ENCODE results near the gene PPP1R2. TPM values are rescaled to one million over a fixed set of nuclear protein-coding genes. Genes with fewer than 3 reads are reported as not detected.
A peak's percentile ranks its signal among the peaks of the same experiment; 100 is the strongest.
"Not testable (repeated sequence)": the region's sequence is repeated elsewhere in the genome, so short reads cannot be mapped to it uniquely, and the experiment has no call there.

The PPP1R2 gene
- 147 and 434 TPM in 2 replicates for total RNA-seq

DNA sequence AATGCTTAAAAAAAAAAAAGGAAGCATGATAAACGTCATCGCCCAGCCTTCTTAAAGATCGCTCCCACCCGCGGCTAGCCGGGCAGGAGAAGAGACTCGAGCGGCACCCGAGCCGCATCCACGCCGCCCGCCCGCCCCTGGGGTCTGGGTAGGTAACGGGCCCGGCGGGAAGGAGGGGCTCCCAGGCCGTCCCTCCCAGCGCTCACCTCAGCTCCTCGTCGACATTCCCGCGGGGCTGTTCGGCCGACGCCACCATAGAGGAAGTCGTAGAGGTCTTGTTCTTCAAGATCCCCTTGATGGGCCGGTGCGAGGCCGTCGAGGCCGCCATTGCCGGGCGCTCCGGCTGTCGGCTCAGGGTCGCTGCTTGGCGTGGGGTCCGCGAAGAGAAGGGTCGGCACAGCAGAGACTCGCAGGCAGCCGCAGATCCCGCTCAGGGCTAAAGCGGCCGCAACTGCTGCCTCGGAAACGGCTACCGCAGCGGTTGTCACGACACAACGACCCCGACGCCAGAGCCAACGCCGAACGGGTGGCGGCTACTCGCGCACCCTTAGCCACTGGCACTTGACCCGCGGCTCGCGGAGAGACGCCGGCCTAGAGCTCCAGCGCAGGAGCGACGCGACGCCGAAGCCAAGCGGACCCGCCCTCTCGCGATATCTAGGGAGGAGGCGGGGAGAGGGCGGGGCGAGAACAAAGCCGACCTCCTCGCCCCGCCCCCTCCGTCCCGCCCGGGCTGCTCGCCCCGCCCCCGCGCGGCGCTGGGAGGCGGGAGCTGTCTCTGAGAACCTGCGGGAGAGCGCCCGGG is at the start of gene PPP1R2:
Gene PPP1R2 (minus strand): TSS at position 628 of the 802 bp plus-strand sequence. CDS start 300 bp downstream, at position 328.
- DNase-seq (ENCODE audit: low read depth in 2 of 2) = peak; percentile 91 to 93

DNA sequence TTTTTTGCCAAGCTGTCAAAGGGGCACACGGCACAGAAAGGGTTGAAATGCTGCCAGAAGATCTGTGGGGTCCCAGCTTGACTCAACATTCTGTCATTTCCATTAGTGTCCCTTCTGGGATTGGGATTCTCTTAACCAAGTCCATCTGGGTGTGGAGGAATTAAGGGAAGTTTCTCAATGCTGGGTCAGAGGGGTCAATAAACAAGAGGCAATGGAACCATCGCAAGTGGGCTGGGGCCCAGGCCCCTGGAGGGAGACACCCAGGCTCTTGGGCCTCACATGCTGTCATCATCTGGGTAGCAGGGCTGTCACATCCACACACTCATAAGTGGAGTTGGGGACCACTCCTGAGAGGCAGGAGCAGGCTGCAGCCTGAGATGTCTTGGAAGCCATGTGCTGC is 48.7 kb upstream of the PPP1R2 start:
- DNase-seq (ENCODE audit: low read depth in 2 of 2) = no peak

DNA sequence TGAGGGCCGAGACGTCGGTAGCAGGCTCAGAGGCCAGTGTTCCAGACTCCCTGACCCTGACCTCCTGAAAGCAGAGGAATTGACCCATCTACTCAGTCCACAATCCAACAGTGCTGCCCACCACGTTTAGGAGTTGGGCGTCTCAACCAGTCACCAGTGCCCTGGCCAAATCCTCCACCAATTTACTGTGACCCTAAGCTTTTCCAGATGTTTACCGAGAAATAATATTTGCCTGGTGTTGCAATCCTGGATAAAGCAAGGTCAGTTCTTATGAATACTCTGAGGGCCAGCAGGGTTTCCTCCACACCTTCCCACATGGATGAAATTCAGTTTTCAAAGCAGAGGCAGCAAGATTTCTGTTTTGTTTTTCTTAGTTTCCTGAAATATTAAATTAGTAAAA is 48.1 kb upstream of the PPP1R2 start:
- no peak for DNase-seq (ENCODE audit: low read depth in 2 of 2)

DNA sequence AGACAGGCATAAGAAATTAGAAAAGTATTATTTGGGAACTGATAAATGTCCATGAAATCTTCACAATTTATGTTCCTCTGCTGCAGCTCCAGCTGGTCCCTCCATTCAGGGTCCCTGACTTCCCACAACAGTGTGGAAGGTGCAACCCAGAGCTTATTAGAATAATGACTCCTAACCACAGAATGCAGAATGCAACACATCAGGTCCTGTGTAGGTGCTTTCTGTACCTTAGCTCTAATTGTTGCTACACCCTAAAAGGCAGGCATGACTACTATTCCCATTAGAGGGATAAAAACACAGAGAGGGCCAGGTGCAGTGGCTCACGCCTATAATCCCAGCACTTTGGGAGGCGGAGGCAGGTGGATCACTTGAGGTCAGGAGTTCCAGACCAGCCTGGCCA is 47.3 kb upstream of the PPP1R2 start:
- DNase-seq (ENCODE audit: low read depth in 2 of 2) = not testable (repeated sequence)

DNA sequence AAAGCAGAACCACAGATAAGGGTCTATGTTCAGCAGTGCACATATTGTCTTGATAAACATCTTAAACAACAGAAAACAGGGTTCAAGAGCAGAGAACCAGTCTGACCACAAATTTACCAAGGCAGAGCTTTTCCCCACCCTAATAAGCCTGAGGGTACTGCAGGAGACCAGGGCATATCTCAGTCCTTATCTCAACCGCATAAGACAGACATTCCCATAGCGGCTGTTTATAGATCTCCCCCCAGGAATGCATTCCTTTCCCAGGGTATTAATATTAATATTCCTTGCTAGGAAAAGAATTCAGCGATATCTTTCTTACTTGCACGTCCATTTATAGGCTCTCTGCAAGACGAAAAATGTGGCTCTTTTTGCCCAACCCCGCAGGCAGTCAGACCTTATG is 46.7 kb upstream of the PPP1R2 start:
- not testable (repeated sequence) for DNase-seq (ENCODE audit: low read depth in 2 of 2)

DNA sequence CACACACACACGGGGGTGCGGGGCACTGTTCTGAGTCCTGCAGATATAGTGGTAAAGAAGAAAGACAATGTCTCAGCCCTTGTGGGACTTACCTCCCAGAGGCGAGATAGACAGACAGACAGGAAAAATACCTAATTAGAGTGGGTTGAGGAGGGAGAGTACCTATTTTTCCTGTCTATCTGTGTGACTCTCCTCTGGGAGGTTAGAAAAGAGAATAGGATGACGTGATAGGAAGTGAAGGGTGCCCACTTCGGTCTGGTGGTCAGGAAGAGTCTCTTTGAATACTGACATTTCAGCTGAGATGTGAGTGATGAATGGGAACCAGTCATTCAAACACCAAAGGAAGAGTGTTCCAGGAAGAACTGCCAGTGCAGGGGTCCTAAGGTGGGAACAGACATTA is 44.7 kb upstream of the PPP1R2 start:
- DNase-seq (ENCODE audit: low read depth in 2 of 2) = peak in 1 of 2 donors; percentile 71

DNA sequence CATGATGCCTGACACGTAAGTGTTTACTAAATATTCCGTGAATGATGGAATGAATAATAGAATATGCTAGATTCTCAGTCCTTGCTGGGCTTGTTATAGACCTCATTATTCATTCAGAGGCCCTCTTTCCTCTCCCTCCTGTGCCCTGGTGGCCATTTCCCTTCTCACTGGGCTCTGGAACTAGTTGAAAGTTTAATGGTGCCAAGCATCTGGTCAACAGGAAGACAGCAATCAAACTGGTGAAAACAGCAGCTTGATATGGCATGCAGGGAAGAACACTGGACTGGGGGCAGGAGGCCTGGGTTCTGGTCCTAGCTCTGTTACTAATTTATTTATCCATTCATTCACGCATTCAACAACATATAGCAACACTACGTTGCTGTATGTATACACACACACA is 44.3 kb upstream of the PPP1R2 start:
- DNase-seq (ENCODE audit: low read depth in 2 of 2) = peak; percentile 7 to 66

DNA sequence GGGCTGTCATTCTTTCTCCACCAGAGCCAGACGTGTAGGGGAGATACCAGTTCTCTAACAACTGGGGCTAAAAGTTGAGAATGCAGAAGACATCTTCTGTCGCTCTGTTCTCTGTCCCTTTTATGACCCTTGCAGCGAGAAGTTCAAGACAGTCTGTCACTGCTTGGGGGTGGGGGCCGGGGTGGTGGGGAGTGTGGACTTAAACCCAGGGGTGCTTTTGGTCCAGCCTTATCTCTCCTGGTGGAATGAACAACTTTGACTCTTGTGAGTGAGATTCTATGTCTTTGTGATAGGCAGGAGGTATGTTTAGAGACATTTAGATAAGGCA is 41.4 kb upstream of the PPP1R2 start:
- no peak for DNase-seq (ENCODE audit: low read depth in 2 of 2)

DNA sequence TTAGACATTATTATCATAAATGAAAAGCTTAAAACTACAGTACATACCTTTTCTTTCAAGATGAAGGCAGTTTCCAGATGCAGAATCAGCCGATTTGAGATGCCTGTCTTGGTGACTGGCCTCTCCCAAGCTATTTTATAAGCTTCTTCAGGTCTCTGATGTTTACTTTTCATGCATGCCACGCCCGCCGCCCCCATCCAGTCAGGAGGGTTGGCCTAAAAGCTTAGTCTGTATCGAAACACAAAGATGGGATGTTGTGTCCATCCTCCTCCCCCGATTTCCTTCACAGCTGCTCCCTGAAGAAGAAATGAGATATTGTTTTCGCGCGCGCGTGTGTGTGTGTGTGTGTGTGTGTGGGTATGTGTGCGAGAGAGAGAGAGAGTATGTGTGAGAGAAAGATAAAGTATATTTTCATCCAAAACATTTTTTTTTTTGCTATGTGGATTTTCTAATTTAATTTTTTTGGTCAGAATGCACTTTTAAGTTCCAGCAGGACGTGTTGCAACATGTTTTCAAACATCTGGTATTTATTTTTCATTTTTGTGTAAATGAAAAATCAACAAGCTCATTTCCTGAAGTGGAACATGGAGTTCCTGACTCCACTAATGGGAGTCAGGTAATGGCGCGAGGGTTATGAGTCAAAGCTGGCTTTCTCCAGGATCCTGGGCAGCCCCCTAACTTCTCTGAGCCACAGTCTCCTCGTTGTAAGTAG is 40.9 kb upstream of the PPP1R2 start, which contains the start of gene APOD:
Gene APOD (minus strand): TSS at position 110 of the 712 bp plus-strand sequence. CDS start 4,479 bp downstream, outside the sequence.
- peak; percentile 50 to 54 for DNase-seq (ENCODE audit: low read depth in 2 of 2)

DNA sequence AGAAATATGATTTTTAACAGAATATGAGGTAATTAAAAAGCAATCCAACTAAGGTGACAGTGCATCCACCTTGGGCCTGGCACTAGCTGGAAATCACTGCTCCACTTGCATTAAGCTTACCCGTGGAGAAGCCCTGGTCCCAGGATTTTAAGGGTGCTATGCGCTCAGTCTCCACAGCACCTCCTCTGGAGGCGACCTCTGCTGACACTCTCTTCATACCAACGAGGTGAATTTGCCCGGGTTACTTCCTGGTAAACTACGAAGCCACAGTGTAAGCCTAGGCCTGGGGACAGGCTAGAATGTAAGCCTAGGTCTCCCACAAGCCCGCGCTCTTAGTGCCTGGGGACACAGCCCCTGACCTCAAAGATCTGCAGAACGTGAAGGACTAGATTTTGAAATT is 39.8 kb upstream of the PPP1R2 start:
- DNase-seq (ENCODE audit: low read depth in 2 of 2) = no peak

DNA sequence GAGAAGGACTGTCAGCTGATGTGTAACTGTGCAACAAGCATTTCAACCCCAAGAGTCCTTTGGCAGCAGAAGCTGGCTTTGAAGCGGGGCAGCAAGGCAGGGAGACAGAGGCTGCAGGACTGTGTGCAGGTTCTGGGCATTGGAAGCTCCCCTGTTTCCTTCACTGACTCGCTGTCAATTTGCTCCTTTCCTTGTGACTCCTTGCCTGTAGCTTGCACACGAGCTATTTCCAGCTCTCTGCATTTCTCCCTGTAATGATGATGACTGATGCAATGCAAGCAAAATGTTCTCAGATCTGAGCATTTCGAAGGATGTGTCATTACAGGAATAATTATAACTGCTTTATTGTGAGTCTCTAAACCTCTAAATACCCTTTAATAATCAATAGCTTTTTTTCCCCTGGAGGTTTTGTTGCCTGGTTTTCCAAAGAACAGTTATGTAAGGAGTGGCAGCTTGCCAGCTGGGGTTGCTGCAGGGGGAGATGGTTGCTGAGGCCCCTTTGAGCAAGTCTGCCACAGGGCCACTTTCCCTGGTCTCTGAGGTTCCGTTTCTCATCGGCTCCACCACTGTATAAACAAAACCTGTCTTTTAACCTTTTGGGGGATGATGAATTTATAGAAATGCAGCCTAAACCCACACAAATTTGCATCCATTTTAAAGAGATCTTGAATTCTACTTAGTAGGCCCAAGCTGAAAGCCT is 37.8 kb upstream of the PPP1R2 start:
- DNase-seq (ENCODE audit: low read depth in 2 of 2) = no peak

DNA sequence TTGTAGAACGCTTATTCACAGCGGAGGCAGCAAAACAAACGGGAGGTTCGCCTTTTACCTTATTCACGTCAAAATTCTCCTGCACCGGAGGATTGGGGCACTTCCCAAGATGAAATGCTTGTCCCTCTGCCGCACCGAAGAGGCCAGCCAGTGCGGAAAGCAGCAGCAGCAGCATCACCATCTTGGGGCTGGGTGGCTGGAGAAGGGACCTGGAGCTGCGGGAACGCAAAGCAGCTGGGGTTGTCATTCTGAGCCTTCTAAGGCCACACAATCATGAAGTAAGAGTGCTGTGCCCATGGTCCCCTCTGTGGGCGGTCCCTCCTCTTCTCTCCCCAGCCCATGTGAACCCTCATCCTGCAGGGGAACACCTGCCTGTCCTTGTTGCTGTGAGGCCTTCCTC is 36.2 kb upstream of the PPP1R2 start:
- no peak for DNase-seq (ENCODE audit: low read depth in 2 of 2)

DNA sequence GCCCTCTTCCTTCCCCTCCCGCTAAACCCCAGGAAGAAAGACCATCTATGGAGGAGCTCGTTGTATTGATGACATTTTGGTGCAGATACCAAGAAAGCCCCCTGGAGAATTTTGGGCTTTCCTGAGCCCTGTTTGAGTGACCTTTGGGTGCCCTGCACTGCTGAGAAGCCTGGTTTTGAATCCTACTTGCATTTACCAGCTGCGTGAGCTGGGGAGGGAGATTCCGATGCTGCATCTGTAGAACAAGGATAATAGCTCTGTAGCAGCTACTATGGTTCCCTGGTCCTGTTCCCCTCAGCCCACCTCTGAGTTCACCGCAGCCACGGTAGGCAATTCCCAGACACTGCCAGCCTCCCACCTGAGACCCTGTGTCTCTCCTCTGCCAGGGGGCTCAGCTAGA is 35.4 kb upstream of the PPP1R2 start:
- DNase-seq (ENCODE audit: low read depth in 2 of 2) = no peak

DNA sequence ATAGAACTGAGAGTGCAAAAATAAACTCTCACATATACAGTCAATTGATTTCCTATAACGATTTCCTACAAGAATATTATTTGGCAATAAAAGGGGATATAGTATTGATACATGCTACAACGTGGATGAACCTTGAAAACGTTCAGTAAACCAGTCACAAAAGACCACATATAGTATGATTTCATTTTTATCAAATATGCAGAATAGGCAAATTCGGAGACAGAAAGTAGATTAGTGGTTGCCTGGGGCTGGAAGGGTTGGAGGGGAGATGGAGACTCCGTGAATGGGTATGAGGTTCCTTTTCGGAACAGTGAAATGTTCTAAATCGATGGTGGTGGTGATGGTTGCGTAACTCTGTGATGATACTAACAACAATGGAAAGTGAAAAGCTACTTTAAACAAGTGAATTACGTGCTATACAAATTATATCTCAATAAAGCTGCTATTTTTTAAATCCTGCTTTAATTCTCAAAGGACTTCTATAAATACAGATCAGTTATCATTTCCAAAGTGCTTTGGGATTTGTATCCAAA is 34.6 kb upstream of the PPP1R2 start:
- no peak for DNase-seq (ENCODE audit: low read depth in 2 of 2)

DNA sequence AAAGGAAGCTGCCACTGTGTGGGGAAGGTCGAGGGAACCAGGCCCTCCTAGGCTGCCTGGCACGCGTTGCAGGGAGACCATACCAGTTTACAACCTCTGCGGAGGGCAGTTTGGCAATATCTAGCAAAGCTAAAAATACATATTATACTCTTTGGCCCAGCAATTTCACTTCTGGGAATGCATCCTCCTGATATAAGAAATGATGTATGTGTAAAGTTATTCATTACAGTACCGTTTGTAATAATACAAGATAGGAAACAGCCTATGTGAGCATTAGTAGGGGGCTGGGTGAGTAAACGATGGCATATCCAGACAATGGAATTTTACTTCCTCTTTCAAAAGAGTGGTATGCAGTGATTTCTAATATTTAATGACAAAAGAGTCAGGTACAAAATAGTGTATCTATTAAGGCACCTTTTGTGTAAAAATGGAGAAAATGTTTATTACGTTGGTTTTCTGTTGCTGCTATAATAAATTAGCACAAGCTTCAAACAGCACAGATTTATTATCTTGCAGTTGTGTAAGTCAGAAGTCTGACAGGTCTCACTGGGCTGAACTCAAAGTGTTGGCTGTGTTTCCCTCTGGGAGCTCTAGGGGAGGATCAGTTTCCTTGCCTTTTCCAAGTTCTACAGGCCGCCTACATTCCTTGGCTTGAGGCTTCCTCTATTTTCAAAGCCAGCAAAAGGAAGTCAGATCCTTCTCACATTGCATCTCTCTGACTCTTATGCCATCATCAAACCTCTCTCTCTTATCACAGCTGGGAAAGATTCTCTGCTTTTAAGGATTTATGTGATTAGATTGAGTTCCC is 31.6 kb upstream of the PPP1R2 start:
- DNase-seq (ENCODE audit: low read depth in 2 of 2) = no peak

DNA sequence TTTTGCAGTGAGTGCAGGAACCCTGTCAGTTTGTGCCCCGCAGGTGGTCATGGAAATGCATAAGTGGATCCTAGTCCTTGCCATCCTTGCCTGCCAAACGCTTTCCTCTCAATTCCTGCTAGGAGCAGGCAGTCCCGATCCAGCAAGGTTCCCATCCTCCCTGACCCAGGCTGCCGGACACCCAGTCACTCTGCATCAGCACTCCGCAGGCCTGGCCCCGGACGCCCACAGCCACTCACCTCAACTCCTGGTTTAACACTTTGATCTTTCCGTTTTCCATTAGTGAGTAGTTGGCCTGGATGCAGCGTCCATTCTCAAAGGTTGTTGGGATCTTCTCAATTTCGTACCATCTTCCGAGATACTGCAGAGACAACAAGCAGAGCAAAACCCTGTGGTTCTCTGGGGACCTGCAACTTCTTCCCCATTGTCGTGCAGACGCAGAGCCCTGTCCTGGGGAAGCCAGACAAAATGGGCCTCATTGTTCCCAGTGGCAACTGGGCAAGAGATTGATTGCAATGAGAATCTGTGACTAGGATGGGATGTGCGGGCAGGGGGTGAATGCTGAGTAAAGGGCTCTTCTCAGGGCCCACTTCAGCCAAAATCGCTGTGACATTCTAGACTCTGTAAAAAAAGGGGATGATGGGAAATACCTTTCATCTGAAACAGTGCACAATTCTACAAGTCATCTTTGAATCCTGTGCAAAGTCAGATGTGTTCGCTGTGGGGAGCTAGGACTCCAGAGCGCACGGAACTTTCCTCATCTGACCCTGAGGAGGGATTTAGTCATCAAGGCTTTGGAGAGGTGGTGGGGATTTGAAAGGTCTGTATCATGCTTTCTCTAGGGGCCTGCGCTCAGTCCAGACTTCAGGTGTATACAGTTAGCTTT is 30.7 kb upstream of the PPP1R2 start:
- DNase-seq (ENCODE audit: low read depth in 2 of 2) = no peak

DNA sequence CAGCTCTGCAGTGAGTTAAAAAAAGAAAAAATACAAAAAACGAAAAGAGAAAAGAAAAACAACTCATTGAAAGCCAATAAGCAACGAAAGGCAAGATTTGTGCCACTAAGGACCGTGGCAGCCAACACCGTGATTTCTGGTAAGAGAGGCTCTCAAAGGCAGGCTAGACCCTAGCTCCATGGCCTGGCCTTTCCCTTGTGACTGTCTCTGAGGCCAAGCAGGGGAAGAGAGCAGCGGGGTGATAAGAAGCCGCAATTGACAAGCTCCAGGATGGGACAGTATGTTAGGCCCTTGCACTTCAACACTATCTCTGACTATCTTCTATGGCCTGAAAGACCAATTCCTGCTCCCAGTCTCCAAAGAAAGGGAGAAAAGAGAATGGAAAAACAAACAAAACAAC is 28.2 kb upstream of the PPP1R2 start:
- no peak for DNase-seq (ENCODE audit: low read depth in 2 of 2)

DNA sequence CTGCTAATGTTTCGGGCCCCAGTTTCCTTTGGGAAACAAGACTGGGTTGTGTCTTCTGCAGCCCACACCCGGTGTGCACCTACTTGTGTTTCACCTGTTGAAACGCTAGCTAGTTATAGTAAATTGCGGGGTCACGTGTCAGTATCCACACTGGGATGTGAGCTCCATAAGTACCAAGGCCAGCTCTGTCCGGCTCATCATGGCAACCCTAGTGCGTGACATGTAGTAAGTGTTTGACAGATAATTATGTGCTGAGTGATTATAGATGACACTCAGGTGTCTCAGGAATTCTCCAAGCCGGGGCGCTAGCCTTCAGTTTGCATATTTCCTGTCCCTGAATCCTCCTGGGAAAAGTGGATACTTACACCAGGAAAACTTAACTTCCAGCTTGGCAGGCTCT is 27.8 kb upstream of the PPP1R2 start:
- no peak for DNase-seq (ENCODE audit: low read depth in 2 of 2)

DNA sequence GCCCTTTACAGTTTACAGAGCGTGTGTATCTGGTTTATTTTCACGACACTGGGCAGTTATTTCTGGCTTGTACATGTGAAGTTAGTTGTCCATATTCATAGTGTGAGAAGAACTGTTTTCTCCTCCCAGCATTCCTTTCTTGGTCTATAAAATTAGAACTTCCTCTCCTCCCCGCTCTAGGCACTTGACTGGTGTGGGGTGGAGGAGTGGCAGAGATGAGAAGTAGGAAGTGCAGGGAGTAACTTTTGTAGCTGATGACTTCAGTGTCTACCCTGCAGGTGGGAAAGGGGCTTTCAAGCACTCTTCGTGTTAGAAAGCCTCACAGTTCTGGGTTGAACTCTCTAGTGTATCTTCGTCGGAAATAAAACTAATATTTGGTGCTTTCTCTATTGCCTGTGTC is 27.2 kb upstream of the PPP1R2 start:
- DNase-seq (ENCODE audit: low read depth in 2 of 2) = no peak

DNA sequence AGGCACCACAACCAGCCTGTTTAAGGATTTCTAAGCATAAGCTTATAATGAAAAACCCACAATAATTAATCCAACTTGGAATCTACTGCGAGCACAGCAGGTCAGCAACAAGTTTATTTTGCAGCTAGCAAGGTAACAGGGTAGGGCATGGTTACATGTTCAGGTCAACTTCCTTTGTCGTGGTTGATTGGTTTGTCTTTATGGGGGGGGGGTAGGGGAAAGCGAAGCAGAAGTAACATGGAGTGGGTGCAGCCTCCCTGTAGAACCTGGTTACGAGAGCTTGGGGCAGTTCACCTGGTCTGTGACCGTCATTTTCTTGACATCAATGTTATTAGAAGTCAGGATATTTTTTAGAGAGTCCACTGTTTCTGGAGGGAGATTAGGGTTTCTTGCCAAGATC is 25.5 kb upstream of the PPP1R2 start:
- DNase-seq (ENCODE audit: low read depth in 2 of 2) = no peak
